Measurements from ENCODE around the gene STXBP1.

DNA sequence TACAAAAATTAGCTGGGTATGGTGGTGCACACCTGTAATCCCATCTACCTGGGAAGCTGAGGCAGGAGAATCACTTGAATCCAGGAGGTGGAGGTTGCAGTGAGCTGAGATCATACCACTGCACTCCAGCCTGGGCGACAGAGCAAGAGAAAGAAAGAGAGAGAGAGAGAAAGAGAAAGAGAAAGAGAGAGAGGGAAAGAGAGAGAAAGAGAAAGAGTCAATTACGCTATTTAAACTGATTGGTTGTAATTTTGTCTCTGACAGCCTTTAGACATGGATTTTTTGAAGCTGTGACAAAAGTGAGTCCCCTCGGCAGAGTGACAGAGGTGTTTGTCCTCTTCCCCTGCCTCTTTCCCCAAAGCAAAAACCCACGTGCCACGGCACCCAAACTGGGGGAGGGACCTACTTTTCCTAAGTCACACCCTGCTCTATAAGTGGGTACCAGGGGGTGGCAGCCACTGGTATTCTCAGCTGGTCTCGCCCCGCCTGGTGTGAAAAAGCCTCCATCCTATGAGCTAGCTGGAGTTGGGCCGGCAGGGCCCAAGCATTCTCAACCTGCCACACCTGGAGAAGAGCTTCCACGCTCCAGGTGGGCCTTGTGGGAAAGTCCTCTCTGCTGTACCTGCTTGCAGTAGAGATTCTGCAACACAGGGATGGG is 91.3 kb downstream of the STXBP1 start:
- TF ChIP-seq, protein P1, sequence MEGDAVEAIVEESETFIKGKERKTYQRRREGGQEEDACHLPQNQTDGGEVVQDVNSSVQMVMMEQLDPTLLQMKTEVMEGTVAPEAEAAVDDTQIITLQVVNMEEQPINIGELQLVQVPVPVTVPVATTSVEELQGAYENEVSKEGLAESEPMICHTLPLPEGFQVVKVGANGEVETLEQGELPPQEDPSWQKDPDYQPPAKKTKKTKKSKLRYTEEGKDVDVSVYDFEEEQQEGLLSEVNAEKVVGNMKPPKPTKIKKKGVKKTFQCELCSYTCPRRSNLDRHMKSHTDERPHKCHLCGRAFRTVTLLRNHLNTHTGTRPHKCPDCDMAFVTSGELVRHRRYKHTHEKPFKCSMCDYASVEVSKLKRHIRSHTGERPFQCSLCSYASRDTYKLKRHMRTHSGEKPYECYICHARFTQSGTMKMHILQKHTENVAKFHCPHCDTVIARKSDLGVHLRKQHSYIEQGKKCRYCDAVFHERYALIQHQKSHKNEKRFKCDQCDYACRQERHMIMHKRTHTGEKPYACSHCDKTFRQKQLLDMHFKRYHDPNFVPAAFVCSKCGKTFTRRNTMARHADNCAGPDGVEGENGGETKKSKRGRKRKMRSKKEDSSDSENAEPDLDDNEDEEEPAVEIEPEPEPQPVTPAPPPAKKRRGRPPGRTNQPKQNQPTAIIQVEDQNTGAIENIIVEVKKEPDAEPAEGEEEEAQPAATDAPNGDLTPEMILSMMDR (conservative IDR thresholded peaks at IDR 0.05; ENCODE audit: low read depth, low read length): no peak
- TF ChIP-seq EZH2 (IDR thresholded peaks at IDR 0.05; ENCODE audit: borderline replicate concordance, low read depth, low read length, poor library complexity, severe bottlenecking): no peak
